Measurements from ENCODE around the gene PROSER1. TPM values are rescaled to one million over a fixed set of nuclear protein-coding genes. Genes with fewer than 3 reads are reported as not detected.
A peak's percentile ranks its signal among the peaks of the same experiment; 100 is the strongest.

The PROSER1 gene
- total RNA-seq, 1 donor from 2014 or later, result 33.0 TPM

GRCh38 chr13:39047560-39047959 lies 9.7 kb upstream of the PROSER1 start:
- no peak for TF ChIP-seq CTCF (IDR thresholded peaks at IDR 0.05; ENCODE audit: insufficient read depth, low read length, poor library complexity, severe bottlenecking)
- Histone ChIP-seq H3K36me3 (ENCODE audit: control insufficient read depth, insufficient read depth, low read length) (no peaks in the 10 kb centered on the region), H3K4me3 (ENCODE audit: low read depth, low read length) (no peak overlapping the region), H3K27me3 (ENCODE audit: control insufficient read depth, insufficient read depth, low read length) (no peaks in the 10 kb centered on the region)
- DNase-seq (ENCODE audit: low read depth), result no peak

GRCh38 chr13:39044536-39044935 lies 6.6 kb upstream of the PROSER1 start:
- no peak for TF ChIP-seq CTCF (IDR thresholded peaks at IDR 0.05; ENCODE audit: insufficient read depth, low read length, poor library complexity, severe bottlenecking)
- Histone ChIP-seq H3K4me3 (ENCODE audit: low read depth, low read length) (no peak overlapping the region), H3K36me3 (ENCODE audit: control insufficient read depth, insufficient read depth, low read length) (no peaks in the 10 kb centered on the region), H3K27me3 (ENCODE audit: control insufficient read depth, insufficient read depth, low read length) (no peaks in the 10 kb centered on the region)
- no peak for DNase-seq (ENCODE audit: low read depth)

GRCh38 chr13:39040206-39040605 lies 2.3 kb upstream of the PROSER1 start:
- Histone ChIP-seq H3K27me3 (ENCODE audit: control insufficient read depth, insufficient read depth, low read length) (no peaks in the 10 kb centered on the region), H3K4me3 (ENCODE audit: low read depth, low read length) (no peak overlapping the region), H3K36me3 (ENCODE audit: control insufficient read depth, insufficient read depth, low read length) (no peaks in the 10 kb centered on the region)
- no peak for TF ChIP-seq CTCF (IDR thresholded peaks at IDR 0.05; ENCODE audit: insufficient read depth, low read length, poor library complexity, severe bottlenecking)
- DNase-seq (ENCODE audit: low read depth), result no peak

GRCh38 chr13:39039041-39039440 lies 1.2 kb upstream of the PROSER1 start:
- DNase-seq (ENCODE audit: low read depth), result no peak
- H3K27me3 ChIP-seq (ENCODE audit: control insufficient read depth, insufficient read depth, low read length), result no peaks in the 10 kb centered on the region
- no peaks in the 10 kb centered on the region for H3K36me3 ChIP-seq (ENCODE audit: control insufficient read depth, insufficient read depth, low read length)
- peak overlapping the region; percentile 73 for H3K4me3 ChIP-seq (ENCODE audit: low read depth, low read length)
- TF ChIP-seq CTCF (IDR thresholded peaks at IDR 0.05; ENCODE audit: insufficient read depth, low read length, poor library complexity, severe bottlenecking), result no peak

- H3K36me3 ChIP-seq (ENCODE audit: control insufficient read depth, insufficient read depth, low read length), result no peaks in the 10 kb centered on the region
- no peak for TF ChIP-seq CTCF (IDR thresholded peaks at IDR 0.05; ENCODE audit: insufficient read depth, low read length, poor library complexity, severe bottlenecking)
- H3K27me3 ChIP-seq (ENCODE audit: control insufficient read depth, insufficient read depth, low read length), result no peaks in the 10 kb centered on the region
- DNase-seq (ENCODE audit: low read depth), result no peak
- peak overlapping the region; percentile 73 for H3K4me3 ChIP-seq (ENCODE audit: low read depth, low read length)
Observed at GRCh38 chr13:39038569-39039030, 711 bp upstream of the PROSER1 start.

GRCh38 chr13:39037410-39037879 lies 444 bp downstream of the PROSER1 start:
- Histone ChIP-seq H3K36me3 (ENCODE audit: control insufficient read depth, insufficient read depth, low read length) (no peaks in the 10 kb centered on the region), H3K4me3 (ENCODE audit: low read depth, low read length) (peak overlapping the region; percentile 73), H3K27me3 (ENCODE audit: control insufficient read depth, insufficient read depth, low read length) (no peaks in the 10 kb centered on the region)
- DNase-seq (ENCODE audit: low read depth), result no peak
- no peak for TF ChIP-seq CTCF (IDR thresholded peaks at IDR 0.05; ENCODE audit: insufficient read depth, low read length, poor library complexity, severe bottlenecking)

Measured in kidney epithelial cell (primary cell).